Kidney glomerular epithelial cell (primary cell): ENCODE measurements around the gene MTA3.
"Not testable (repeated sequence)": the region's sequence is repeated elsewhere in the genome, so short reads cannot be mapped to it uniquely, and the experiment has no call there.

Experiments used
- DNase-seq: peaks from one replicate; lab custom pipeline; 2025; lab: John Stamatoyannopoulos, UW

The MTA3 gene

GRCh38 chr2:42663106-42663780 is 94.8 kb downstream of the MTA3 start:
- DNase-seq = peak; percentile 77

GRCh38 chr2:42663828-42664227 is 95.4 kb downstream of the MTA3 start:
- DNase-seq = no peak

- DNase-seq = no peak
These were observed 105.7 kb downstream of the MTA3 start for GRCh38 chr2:42673989-42674579.

- no peak for DNase-seq
These were observed 107.4 kb downstream of the MTA3 start for GRCh38 chr2:42675815-42676214.

- DNase-seq = no peak
These were observed 116.9 kb downstream of the MTA3 start for GRCh38 chr2:42685303-42685702.

- DNase-seq = no peak
These were observed 124.7 kb downstream of the MTA3 start for GRCh38 chr2:42693013-42693615.

GRCh38 chr2:42693688-42694479 is 125.5 kb downstream of the MTA3 start:
- no peak for DNase-seq

GRCh38 chr2:42696987-42697386 is 128.6 kb downstream of the MTA3 start:
- no peak for DNase-seq

- DNase-seq = no peak
These were observed 130.5 kb downstream of the MTA3 start for GRCh38 chr2:42698940-42699339.

GRCh38 chr2:42706836-42707235 is 138.4 kb downstream of the MTA3 start:
- DNase-seq = no peak

GRCh38 chr2:42708179-42708578 is 139.7 kb downstream of the MTA3 start:
- no peak for DNase-seq

GRCh38 chr2:42711896-42712295 is 143.5 kb downstream of the MTA3 start:
- no peak for DNase-seq

GRCh38 chr2:42712934-42713333 is 144.5 kb downstream of the MTA3 start:
- DNase-seq = no peak

- DNase-seq = no peak
These were observed 145.5 kb downstream of the MTA3 start for GRCh38 chr2:42713920-42714319.

GRCh38 chr2:42714686-42715085 is 146.3 kb downstream of the MTA3 start:
- DNase-seq = no peak

- DNase-seq = no peak
These were observed 153.5 kb downstream of the MTA3 start for GRCh38 chr2:42721898-42722297.

- DNase-seq = peak; percentile 66
These were observed 154.1 kb downstream of the MTA3 start for GRCh38 chr2:42722320-42723190.

GRCh38 chr2:42723465-42723864 is 155.0 kb downstream of the MTA3 start:
- no peak for DNase-seq

- no peak for DNase-seq
These were observed 156.5 kb downstream of the MTA3 start for GRCh38 chr2:42724886-42725285.

GRCh38 chr2:42725657-42726056 is 157.2 kb downstream of the MTA3 start:
- DNase-seq = no peak

GRCh38 chr2:42726680-42727079 is 158.2 kb downstream of the MTA3 start:
- DNase-seq = no peak

- not testable (repeated sequence) for DNase-seq
These were observed 162.9 kb downstream of the MTA3 start for GRCh38 chr2:42731316-42731715.
